HEK293T (cell line): ENCODE results near the gene REXO1.

Source experiments
- ARNT ChIP-seq: fragments of 450-650 bp; IDR thresholded peaks from 2 replicates; pipeline ENCODE4 v1.6.1; 2017; ENCODE audit warnings: mild to moderate bottlenecking
- ELF4 ChIP-seq: fragments of 450-650 bp; IDR thresholded peaks from 2 replicates; pipeline ENCODE4 v1.6.1; 2017; ENCODE audit warnings: antibody characterized with exemption
- FOXK2 ChIP-seq: fragments of 450-650 bp; IDR thresholded peaks from 2 replicates; pipeline ENCODE4 v1.6.1; 2016; ENCODE audit warnings: mild to moderate bottlenecking
- FOXM1 ChIP-seq: fragments of 450-650 bp; IDR thresholded peaks from 2 replicates; pipeline ENCODE4 v1.6.1; 2017; ENCODE audit warnings: mild to moderate bottlenecking, borderline replicate concordance
- NFRKB ChIP-seq: fragments of 450-650 bp; IDR thresholded peaks from 2 replicates; pipeline ENCODE4 v1.6.1; 2016; ENCODE audit warnings: mild to moderate bottlenecking, moderate library complexity
- SUZ12 ChIP-seq: fragments of 450-650 bp; IDR thresholded peaks from 2 replicates; pipeline ENCODE4 v1.6.1; 2016; ENCODE audit warnings: mild to moderate bottlenecking
- ZNF384 ChIP-seq: fragments of 450-650 bp; IDR thresholded peaks from 2 replicates; pipeline ENCODE4 v1.6.1; 2016

- TF ChIP-seq FOXM1 (no peak), FOXK2 (no peak), ELF4 (no peak), SUZ12 (no peak), NFRKB (no peak), ARNT (no peak), ZNF384 (no peak)
These were observed 33.3 kb downstream of the REXO1 start for GRCh38 chr19:1814833-1815604.
